Spleen (tissue), 11 donors: ENCODE results near the gene USP7. TPM values are rescaled to one million over a fixed set of nuclear protein-coding genes. Genes with fewer than 3 reads are reported as not detected.
A peak's percentile ranks its signal among the peaks of the same experiment; 100 is the strongest.

Source experiments
- DNase-seq: peaks from one replicate; pipeline ENCODE4 v3.0.0-alpha.2; 2020
- H3K27ac ChIP-seq, 8 donors: fragments of 200-600 bp; sonication (generic) in 7 of 8; 1 replicate in 4 of 8; 2 replicates in 4 of 8; pipeline versions ENCODE4 v1.5.0 to v1.8.0; 2016 to 2021; ENCODE audit warnings: inconsistent platforms in 4 of 8, mild to moderate bottlenecking in 4 of 8, moderate library complexity in 1 of 8
- H3K27me3 ChIP-seq, 7 donors: fragments of 200-600 bp; sonication (generic) in 6 of 7; replicated peaks in 1 of 7; 1 replicate in 4 of 7; 2 replicates in 3 of 7; pipeline versions ENCODE4 v1.5.0 to v1.8.0; 2016 to 2021; ENCODE audit warnings: inconsistent platforms in 3 of 7, mild to moderate bottlenecking in 1 of 7
- H3K36me3 ChIP-seq, 6 donors: fragments of 200-600 bp; sonication (generic) in 5 of 6; 1 replicate in 4 of 6; 2 replicates in 2 of 6; pipeline versions ENCODE4 v1.5.0 to v1.8.0; 2016 to 2021; ENCODE audit warnings: inconsistent platforms in 2 of 6
- H3K4me1 ChIP-seq, 6 donors: fragments of 200-600 bp; sonication (generic) in 5 of 6; 1 replicate in 3 of 6; 2 replicates in 3 of 6; pipeline versions ENCODE4 v1.5.0 to v1.8.0; 2016 to 2021; ENCODE audit warnings: inconsistent platforms in 3 of 6
- H3K4me3 ChIP-seq, 8 donors: fragments of 200-600 bp; sonication (generic) in 7 of 8; 1 replicate in 4 of 8; 2 replicates in 4 of 8; pipeline versions ENCODE4 v1.5.0 to v1.8.0; 2016 to 2021; ENCODE audit warnings: inconsistent platforms in 4 of 8, mild to moderate bottlenecking in 4 of 8, moderate library complexity in 2 of 8
- H3K9me3 ChIP-seq, 8 donors: fragments of 200-600 bp; sonication (generic) in 7 of 8; 1 replicate in 4 of 8; 2 replicates in 4 of 8; pipeline versions ENCODE4 v1.5.0 to v1.8.0; 2016 to 2021; ENCODE audit warnings: inconsistent platforms in 4 of 8
- CTCF ChIP-seq, 11 experiments: fragments of 200-600 bp in 7 of 11; fragments of 450-650 bp in 4 of 11; sonication (generic) in 4 of 11; IDR thresholded peaks in 8 of 11; conservative IDR thresholded peaks in 3 of 11; 1 replicate in 7 of 11; 2 replicates in 4 of 11; pipeline versions ENCODE4 v1.4.0 to v1.8.0; 2016 to 2021; ENCODE audit warnings: antibody characterized with exemption in 11 of 11, inconsistent platforms in 4 of 11, mild to moderate bottlenecking in 1 of 11
- POLR2A ChIP-seq, 3 donors: fragments of 450-650 bp; IDR thresholded peaks; one replicate each; pipeline ENCODE4 v1.5.1; 2017; ENCODE audit warnings: antibody characterized with exemption in 3 of 3, mild to moderate bottlenecking in 1 of 3
- POLR2AphosphoS5 ChIP-seq, 3 donors: sonication (generic); formaldehyde crosslinking; IDR thresholded peaks; one replicate each; pipeline ENCODE4 v1.5.1; 2017; ENCODE audit warnings: antibody characterized with exemption in 3 of 3
- WGBS, 5 donors: extraction: QIAGEN DNeasy Blood & Tissue Kit in 3 of 5; methylation state at CpG; one replicate each; pipeline versions ENCODE4 v1.1.5 to v1.1.7; 2013 to 2018; 5-methylcytosine and 5-hydroxymethylcytosine counted together
- intact Hi-C: fragments of 100-400 bp; cut with DNase I; formaldehyde crosslinking; loops from one replicate; pipeline ENCODE4 v1.15.0; 2023; ENCODE audit warnings: low total_unique reads
- polyA plus RNA-seq, 3 donors: library from polyadenylated mRNA; stranded (reverse); fragments of 200-250 nt; gene quantifications; one replicate each; pipeline ENCODE4 v1.2.1, GENCODE V29; 2013
- total RNA-seq, 7 donors: library from RNA; depleted of rRNA in 3 of 7; stranded (reverse); fragments of >200 nt in 3 of 7; fragmentation: NEBNext Ultra II Directional in 4 of 7; extraction: Animal tissue kit (Norgen Biotek cat#: 25700) in 4 of 7; gene quantifications; one replicate each; pipeline versions ENCODE4 v1.1.0 to v1.2.1, GENCODE V29; 2016 to 2021
- donor health status: healthy with polysubstance abuse.
- donor health status: DM: no; HTN: no; CAD: no; lungs with moderate emphysema.
- donor health status: DM: no; HTN: no; CAD: no.
- donor health status: Bipolar disorder and iron deficiency.
- donor health status: healthy.
- donor health status: DM: no; HTN: no; CAD: no.
- donor health status: DM: yes; HTN: yes; CAD: no.

Gene USP7
- total and polyA plus RNA-seq, 10 donors = 26.1 to 145 (median 126) TPM

GRCh38 chr16:8962393-8963009, 1.2 kb downstream of the USP7 start:
- intact Hi-C loops = loop anchor here (10.0 kb wide), 1 partner anchor 132 kb away; the partner anchor contains the start of gene HAPSTR1
- Histone ChIP-seq H3K4me3 (peak overlapping the region; percentile 56 to 93 (median 83)), H3K36me3 (no peaks in the 10 kb centered on the region), H3K4me1 (peaks cover 48 to 75% (median 55%) of the 10 kb centered on the region in 6 donors), H3K27ac (peak overlapping the region; percentile 66 to 94 (median 87)), H3K9me3 (no peaks in the 10 kb centered on the region), H3K27me3 (no peaks in the 10 kb centered on the region)
- 0 to 1% (median 1%) methylated on average over 15 to 50 of the region's 50 CpGs for WGBS, 5 donors
- TF ChIP-seq POLR2A (IDR thresholded peaks at IDR 0.05) = peak in 1 of 3 donors; percentile 27
- TF ChIP-seq CTCF (IDR thresholded peaks at IDR 0.05 in 8 of 11, conservative IDR thresholded peaks at IDR 0.05 in 3 of 11) = no peak
- TF ChIP-seq POLR2AphosphoS5 (IDR thresholded peaks at IDR 0.05) = peak; percentile 78 to 87 (median 83)
- DNase-seq = peak; percentile 91

GRCh38 chr16:8961811-8962390, 1.8 kb downstream of the USP7 start:
- peak overlapping the region; percentile 56 to 93 (median 83) for H3K4me3 ChIP-seq
- H3K27me3 ChIP-seq = no peaks in the 10 kb centered on the region
- H3K36me3 ChIP-seq = no peaks in the 10 kb centered on the region
- TF ChIP-seq POLR2AphosphoS5 (IDR thresholded peaks at IDR 0.05) = no peak
- TF ChIP-seq CTCF (IDR thresholded peaks at IDR 0.05 in 8 of 11, conservative IDR thresholded peaks at IDR 0.05 in 3 of 11) = no peak
- TF ChIP-seq POLR2A (IDR thresholded peaks at IDR 0.05) = no peak
- H3K27ac ChIP-seq = peak overlapping the region in 7 of 8 donors; percentile 16 to 94 (median 89)
- peaks cover 54 to 80% (median 61%) of the 10 kb centered on the region in 6 donors for H3K4me1 ChIP-seq
- no peaks in the 10 kb centered on the region for H3K9me3 ChIP-seq
- intact Hi-C loops = loop anchor here (10.0 kb wide), 1 partner anchor 133 kb away; the partner anchor contains the start of gene HAPSTR1
- WGBS, 5 donors = 30 to 39% (median 35%) methylated on average over 15 of the region's 15 CpGs
- no peak for DNase-seq

- TF ChIP-seq CTCF (IDR thresholded peaks at IDR 0.05 in 8 of 11, conservative IDR thresholded peaks at IDR 0.05 in 3 of 11) = no peak
- WGBS, 5 donors = 56 to 73% (median 65%) methylated on average over 1 of the region's 1 CpG
- Histone ChIP-seq H3K27me3 (no peaks in the 10 kb centered on the region), H3K9me3 (no peaks in the 10 kb centered on the region), H3K36me3 (no peaks in the 10 kb centered on the region), H3K4me3 (peak overlapping the region in 4 of 8 donors; percentile 12 to 93 (median 52)), H3K27ac (peak overlapping the region; percentile 40 to 94 (median 80)), H3K4me1 (peaks cover 64 to 80% (median 72%) of the 10 kb centered on the region in 6 donors)
- no peak for DNase-seq
- intact Hi-C loops = loop anchor here (10.0 kb wide), 1 partner anchor 134 kb away; the partner anchor contains the start of gene HAPSTR1
Measured at GRCh38 chr16:8960788-8961109, 3.0 kb downstream of the USP7 start.
